Measurements from ENCODE around the gene ZBTB7B. TPM values are rescaled to one million over a fixed set of nuclear protein-coding genes. Genes with fewer than 3 reads are reported as not detected.
A peak's percentile ranks its signal among the peaks of the same experiment; 100 is the strongest.

ZBTB7B gene
- total and polyA plus RNA-seq, 9 of the 15 experiments (the other 6 are each of a cell fraction or from before 2014, with no cell fraction given), result 0.04 to 46.5 (median 15.2) TPM

GRCh38 chr1:155004352-155005075, 1.9 kb downstream of the ZBTB7B start (continued):
- TF ChIP-seq NR2C2 (CRISPR knock-in tag; IDR thresholded peaks at IDR 0.05), result no peak
- TF ChIP-seq NR2C2 (tag; IDR thresholded peaks at IDR 0.05), result no peak; the same call in 1 of the 2 replicates
- no peak for TF ChIP-seq KLF1 (tag; IDR thresholded peaks at IDR 0.05)
- no peak for TF ChIP-seq TRIM25 (IDR thresholded peaks at IDR 0.05; ENCODE audit: borderline replicate concordance)
- TF ChIP-seq RNF2 (IDR thresholded peaks at IDR 0.05), result no peak
- no peak for TF ChIP-seq MIER1 (IDR thresholded peaks at IDR 0.05; ENCODE audit: low read depth)
- TF ChIP-seq ZNF518B (CRISPR knock-in tag; IDR thresholded peaks at IDR 0.05), result no peak
- no peak for TF ChIP-seq HMGN3 (IDR thresholded peaks at IDR 0.05; ENCODE audit: borderline replicate concordance, extremely low read depth, insufficient read length, low read depth, low read length)
- peak; percentile 31; the same call in 1 of the 2 replicates for TF ChIP-seq SUPT5H (IDR thresholded peaks at IDR 0.05)
- TF ChIP-seq LARP7 (IDR thresholded peaks at IDR 0.05), result no peak
- TF ChIP-seq GTF2E2 (tag; IDR thresholded peaks at IDR 0.05), result no peak
- TF ChIP-seq MECOM (CRISPR knock-in tag; IDR thresholded peaks at IDR 0.05), result peak; percentile 59
- TF ChIP-seq, protein P1, sequence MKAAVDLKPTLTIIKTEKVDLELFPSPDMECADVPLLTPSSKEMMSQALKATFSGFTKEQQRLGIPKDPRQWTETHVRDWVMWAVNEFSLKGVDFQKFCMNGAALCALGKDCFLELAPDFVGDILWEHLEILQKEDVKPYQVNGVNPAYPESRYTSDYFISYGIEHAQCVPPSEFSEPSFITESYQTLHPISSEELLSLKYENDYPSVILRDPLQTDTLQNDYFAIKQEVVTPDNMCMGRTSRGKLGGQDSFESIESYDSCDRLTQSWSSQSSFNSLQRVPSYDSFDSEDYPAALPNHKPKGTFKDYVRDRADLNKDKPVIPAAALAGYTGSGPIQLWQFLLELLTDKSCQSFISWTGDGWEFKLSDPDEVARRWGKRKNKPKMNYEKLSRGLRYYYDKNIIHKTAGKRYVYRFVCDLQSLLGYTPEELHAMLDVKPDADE (conservative IDR thresholded peaks at IDR 0.05; ENCODE audit: control insufficient read depth, low read depth, low read length), result 0 out of 2 replicates have a peak, but pooled peaks have one; percentile 14
- TF ChIP-seq SMARCA4 (IDR thresholded peaks at IDR 0.05), result peak; percentile 49; the same call in 1 of the 2 replicates
- TF ChIP-seq CCAR2 (IDR thresholded peaks at IDR 0.05; ENCODE audit: low read depth, low read length), result no peak
- no peak for TF ChIP-seq SREBF1 (IDR thresholded peaks at IDR 0.05; ENCODE audit: borderline replicate concordance, low read depth, low read length)
- TF ChIP-seq, protein P2, sequence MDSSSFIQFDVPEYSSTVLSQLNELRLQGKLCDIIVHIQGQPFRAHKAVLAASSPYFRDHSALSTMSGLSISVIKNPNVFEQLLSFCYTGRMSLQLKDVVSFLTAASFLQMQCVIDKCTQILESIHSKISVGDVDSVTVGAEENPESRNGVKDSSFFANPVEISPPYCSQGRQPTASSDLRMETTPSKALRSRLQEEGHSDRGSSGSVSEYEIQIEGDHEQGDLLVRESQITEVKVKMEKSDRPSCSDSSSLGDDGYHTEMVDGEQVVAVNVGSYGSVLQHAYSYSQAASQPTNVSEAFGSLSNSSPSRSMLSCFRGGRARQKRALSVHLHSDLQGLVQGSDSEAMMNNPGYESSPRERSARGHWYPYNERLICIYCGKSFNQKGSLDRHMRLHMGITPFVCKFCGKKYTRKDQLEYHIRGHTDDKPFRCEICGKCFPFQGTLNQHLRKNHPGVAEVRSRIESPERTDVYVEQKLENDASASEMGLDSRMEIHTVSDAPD (CRISPR knock-in tag; IDR thresholded peaks at IDR 0.05), result no peak
- TF ChIP-seq ZC3H8 (IDR thresholded peaks at IDR 0.05), result no peak
- no peak for TF ChIP-seq HLTF (IDR thresholded peaks at IDR 0.05)
- TF ChIP-seq MTA1 (IDR thresholded peaks at IDR 0.05; ENCODE audit: borderline replicate concordance), result peak; percentile 44; the same call in 1 of the 2 replicates
- no peak for TF ChIP-seq FOSL1 (tag; conservative IDR thresholded peaks at IDR 0.05)

Data from K562 (cell line).